Right cardiac atrium (tissue), 5 donors: ENCODE results near the gene ETF1. TPM values are rescaled to one million over a fixed set of nuclear protein-coding genes. Genes with fewer than 3 reads are reported as not detected.
A peak's percentile ranks its signal among the peaks of the same experiment; 100 is the strongest.

Experiments
- ATAC-seq, 2 donors: fragments of 200-7000 bp; cut with Tn5 transposase; one replicate each; pipeline versions ENCODE4 v1.8.0 to v1.9.1; 2020; ENCODE audit warnings: moderate library complexity in 2 of 2, mild to moderate bottlenecking in 1 of 2
- DNase-seq, 3 donors: peaks; one replicate each; pipeline ENCODE4 v3.0.0-alpha.2; 2020
- H3K27ac ChIP-seq: one replicate; pipeline ENCODE4 v1.5.1; 2013; ENCODE audit warnings: mild to moderate bottlenecking, low read length, control low read depth, moderate library complexity
- H3K27me3 ChIP-seq: one replicate; pipeline ENCODE4 v1.6.1; 2013; ENCODE audit not compliant: control insufficient read depth, insufficient read depth
- H3K4me1 ChIP-seq: one replicate; pipeline ENCODE4 v1.6.1; 2013; ENCODE audit warnings: low read length; ENCODE audit not compliant: control insufficient read depth, insufficient read depth
- H3K4me3 ChIP-seq: one replicate; pipeline ENCODE4 v1.5.1; 2013; ENCODE audit warnings: low read length, control low read depth
- H3K9me3 ChIP-seq: one replicate; pipeline ENCODE4 v1.6.1; 2013; ENCODE audit warnings: low read length; ENCODE audit not compliant: control insufficient read depth
- WGBS: extraction: QIAGEN DNeasy Blood & Tissue Kit; methylation state at CpG from one replicate; pipeline ENCODE4 v1.1.7; 2013; 5-methylcytosine and 5-hydroxymethylcytosine counted together
- intact Hi-C, 4 donors: fragments of 100-400 bp; cut with DNase I; formaldehyde crosslinking; loops; one replicate each; pipeline versions ENCODE4 v1.11.0 to v1.14.0; 2022 to 2023
- polyA plus RNA-seq: library from polyadenylated mRNA; stranded (reverse); fragments of 200-250 nt; gene quantifications from one replicate; pipeline ENCODE4 v1.2.3, GENCODE V29; 2013
- total RNA-seq, 4 donors: library from RNA; stranded (reverse); fragmentation: NEBNext Ultra II Directional; extraction: Animal tissue kit (Norgen Biotek cat#: 25700); gene quantifications; one replicate each; pipeline ENCODE4 v1.2.1, GENCODE V29; 2021
- donor health status: healthy with polysubstance abuse.
- donor health status: DM: no; HTN: yes; CAD: no.
- donor health status: DM: no; HTN: no; CAD: no.
- donor health status: DM: no; HTN: yes; CAD: no; lungs with severe emphysema.
- donor health status: DM: yes; HTN: yes; CAD: no.

Gene ETF1
- total and polyA plus RNA-seq, 5 donors = 35.2 to 114 (median 78.4) TPM

GRCh38 chr5:138468133-138468965, 74.7 kb downstream of the ETF1 start:
- H3K27me3 ChIP-seq = no peaks in the 10 kb centered on the region
- no peak overlapping the region for H3K4me3 ChIP-seq
- H3K9me3 ChIP-seq = no peaks in the 10 kb centered on the region
- ATAC-seq (no peak), DNase-seq (no peak)
- 87% methylated on average over 7 of the region's 7 CpGs for WGBS
- intact Hi-C loops = loop anchor here in 2 of 4 donors (5.0 to 10.0 kb wide), 2 partner anchors 34 to 76 kb away; partner anchors contain the start of gene ETF1 (in 1 of the 2)
- H3K27ac ChIP-seq = no peak overlapping the region
- peaks cover under 1% of the 10 kb centered on the region for H3K4me1 ChIP-seq

DNA sequence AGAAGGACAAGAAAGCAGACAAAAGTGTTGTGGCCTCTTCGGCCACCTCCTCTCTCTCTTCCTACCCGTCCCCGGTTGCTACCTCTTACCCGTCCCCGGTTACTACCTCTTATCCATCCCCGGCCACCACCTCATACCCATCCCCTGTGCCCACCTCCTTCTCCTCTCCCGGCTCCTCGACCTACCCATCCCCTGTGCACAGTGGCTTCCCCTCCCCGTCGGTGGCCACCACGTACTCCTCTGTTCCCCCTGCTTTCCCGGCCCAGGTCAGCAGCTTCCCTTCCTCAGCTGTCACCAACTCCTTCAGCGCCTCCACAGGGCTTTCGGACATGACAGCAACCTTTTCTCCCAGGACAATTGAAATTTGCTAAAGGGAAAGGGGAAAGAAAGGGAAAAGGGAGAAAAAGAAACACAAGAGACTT, 75.3 kb downstream of the ETF1 start:
- Histone ChIP-seq H3K27ac (no peak overlapping the region), H3K9me3 (no peaks in the 10 kb centered on the region), H3K4me1 (peaks cover 2% of the 10 kb centered on the region), H3K27me3 (no peaks in the 10 kb centered on the region), H3K4me3 (no peak overlapping the region)
- intact Hi-C loops = loop anchor here in 2 of 4 donors (5.0 to 10.0 kb wide), 2 partner anchors 35 to 77 kb away; partner anchors contain the start of gene ETF1 (in 1 of the 2)
- 76% methylated on average over 14 of the region's 14 CpGs for WGBS
- DNase-seq (no peak), ATAC-seq (no peak)

DNA sequence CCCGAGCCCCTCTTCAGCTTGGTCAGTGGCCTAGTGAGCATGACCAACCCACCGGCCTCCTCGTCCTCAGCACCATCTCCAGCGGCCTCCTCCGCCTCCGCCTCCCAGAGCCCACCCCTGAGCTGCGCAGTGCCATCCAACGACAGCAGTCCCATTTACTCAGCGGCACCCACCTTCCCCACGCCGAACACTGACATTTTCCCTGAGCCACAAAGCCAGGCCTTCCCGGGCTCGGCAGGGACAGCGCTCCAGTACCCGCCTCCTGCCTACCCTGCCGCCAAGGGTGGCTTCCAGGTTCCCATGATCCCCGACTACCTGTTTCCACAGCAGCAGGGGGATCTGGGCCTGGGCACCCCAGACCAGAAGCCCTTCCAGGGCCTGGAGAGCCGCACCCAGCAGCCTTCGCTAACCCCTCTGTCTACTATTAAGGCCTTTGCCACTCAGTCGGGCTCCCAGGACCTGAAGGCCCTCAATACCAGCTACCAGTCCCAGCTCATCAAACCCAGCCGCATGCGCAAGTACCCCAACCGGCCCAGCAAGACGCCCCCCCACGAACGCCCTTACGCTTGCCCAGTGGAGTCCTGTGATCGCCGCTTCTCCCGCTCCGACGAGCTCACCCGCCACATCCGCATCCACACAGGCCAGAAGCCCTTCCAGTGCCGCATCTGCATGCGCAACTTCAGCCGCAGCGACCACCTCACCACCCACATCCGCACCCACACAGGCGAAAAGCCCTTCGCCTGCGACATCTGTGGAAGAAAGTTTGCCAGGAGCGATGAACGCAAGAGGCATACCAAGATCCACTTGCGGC, 75.9 kb downstream of the ETF1 start:
- H3K27ac ChIP-seq = no peak overlapping the region
- DNase-seq (peak in 1 of 3 donors; percentile 72), ATAC-seq (no peak)
- H3K27me3 ChIP-seq = no peaks in the 10 kb centered on the region
- H3K9me3 ChIP-seq = no peaks in the 10 kb centered on the region
- H3K4me3 ChIP-seq = no peak overlapping the region
- WGBS = 83% methylated on average over 45 of the region's 45 CpGs
- H3K4me1 ChIP-seq = peaks cover 2% of the 10 kb centered on the region
- intact Hi-C loops = loop anchor here in 2 of 4 donors (5.0 to 10.0 kb wide), 2 partner anchors 35 to 78 kb away; partner anchors contain the start of gene ETF1 (in 1 of the 2)

DNA sequence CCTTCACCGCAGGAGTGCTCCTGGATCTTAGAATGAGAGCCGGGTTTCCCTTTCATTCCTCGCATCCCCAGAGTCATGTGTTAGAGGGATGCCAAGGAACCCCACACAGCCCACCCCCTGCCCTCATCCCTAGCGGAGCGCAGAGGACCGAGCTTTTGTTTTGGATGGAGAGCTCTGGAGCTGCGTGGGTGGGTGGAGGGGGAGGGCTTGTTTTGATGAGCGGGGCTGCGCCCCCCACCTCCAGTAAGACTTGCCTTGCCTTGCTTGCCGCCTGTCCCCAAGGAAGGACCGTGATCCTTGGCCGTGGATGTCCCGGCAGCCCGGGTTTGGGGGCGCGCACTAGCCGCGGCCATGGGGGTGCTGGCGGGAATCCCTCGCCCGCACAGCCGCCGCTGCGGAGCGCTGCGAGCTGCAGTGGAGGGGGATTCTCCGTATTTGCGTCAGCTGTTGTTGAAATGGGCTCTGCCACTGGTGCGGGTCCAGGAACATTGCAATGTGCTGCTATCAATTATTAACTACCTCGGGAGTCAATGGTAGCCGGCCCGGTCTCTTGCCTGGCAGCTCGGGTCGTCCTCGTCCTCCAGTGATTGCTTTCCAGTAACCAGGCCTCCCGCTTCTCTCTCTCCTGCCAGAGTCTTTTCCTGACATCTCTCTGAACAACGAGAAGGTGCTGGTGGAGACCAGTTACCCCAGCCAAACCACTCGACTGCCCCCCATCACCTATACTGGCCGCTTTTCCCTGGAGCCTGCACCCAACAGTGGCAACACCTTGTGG, 76.7 kb downstream of the ETF1 start:
- H3K27ac ChIP-seq = no peak overlapping the region
- 13% methylated on average over 39 of the region's 39 CpGs for WGBS
- intact Hi-C loops = loop anchor here in 2 of 4 donors (5.0 to 10.0 kb wide), 2 partner anchors 36 to 78 kb away; partner anchors contain the start of gene ETF1 (in 1 of the 2)
- no peaks in the 10 kb centered on the region for H3K27me3 ChIP-seq
- no peak for ATAC-seq
- peak in 2 of 3 donors; percentile 66 to 68 for DNase-seq
- H3K4me3 ChIP-seq = peak overlapping the region; percentile 85
- peaks cover 2% of the 10 kb centered on the region for H3K4me1 ChIP-seq
- no peaks in the 10 kb centered on the region for H3K9me3 ChIP-seq

DNA sequence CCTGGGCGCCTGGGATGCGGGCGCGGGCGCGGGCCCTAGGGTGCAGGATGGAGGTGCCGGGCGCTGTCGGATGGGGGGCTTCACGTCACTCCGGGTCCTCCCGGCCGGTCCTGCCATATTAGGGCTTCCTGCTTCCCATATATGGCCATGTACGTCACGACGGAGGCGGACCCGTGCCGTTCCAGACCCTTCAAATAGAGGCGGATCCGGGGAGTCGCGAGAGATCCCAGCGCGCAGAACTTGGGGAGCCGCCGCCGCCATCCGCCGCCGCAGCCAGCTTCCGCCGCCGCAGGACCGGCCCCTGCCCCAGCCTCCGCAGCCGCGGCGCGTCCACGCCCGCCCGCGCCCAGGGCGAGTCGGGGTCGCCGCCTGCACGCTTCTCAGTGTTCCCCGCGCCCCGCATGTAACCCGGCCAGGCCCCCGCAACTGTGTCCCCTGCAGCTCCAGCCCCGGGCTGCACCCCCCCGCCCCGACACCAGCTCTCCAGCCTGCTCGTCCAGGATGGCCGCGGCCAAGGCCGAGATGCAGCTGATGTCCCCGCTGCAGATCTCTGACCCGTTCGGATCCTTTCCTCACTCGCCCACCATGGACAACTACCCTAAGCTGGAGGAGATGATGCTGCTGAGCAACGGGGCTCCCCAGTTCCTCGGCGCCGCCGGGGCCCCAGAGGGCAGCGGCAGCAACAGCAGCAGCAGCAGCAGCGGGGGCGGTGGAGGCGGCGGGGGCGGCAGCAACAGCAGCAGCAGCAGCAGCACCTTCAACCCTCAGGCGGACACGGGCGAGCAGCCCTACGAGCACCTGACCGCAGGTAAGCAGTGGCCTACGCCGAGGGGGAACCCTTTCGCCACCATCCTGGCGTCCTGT, 77.5 kb downstream of the ETF1 start, which contains the start of gene EGR1:
Gene EGR1, plus strand, starts transcription at position 219 of the 864 bp plus-strand sequence. Its CDS starts 283 bp downstream, at position 502.
- DNase-seq (peak; percentile 95 to 98 (median 97)), ATAC-seq (peak; percentile 73 to 80)
- Histone ChIP-seq H3K9me3 (no peaks in the 10 kb centered on the region), H3K27me3 (no peaks in the 10 kb centered on the region), H3K27ac (peak within 1 kb of the TSS; percentile 97), H3K4me1 (peaks cover 2% of the 10 kb centered on the region), H3K4me3 (peak within 1 kb of the TSS; percentile 85)
- under 1% methylated on average over 85 of the region's 85 CpGs for WGBS
- intact Hi-C loops = loop anchor here in 2 of 4 donors (5.0 to 10.0 kb wide), 2 partner anchors 37 to 79 kb away; partner anchors contain the start of gene ETF1 (in 1 of the 2)

DNA sequence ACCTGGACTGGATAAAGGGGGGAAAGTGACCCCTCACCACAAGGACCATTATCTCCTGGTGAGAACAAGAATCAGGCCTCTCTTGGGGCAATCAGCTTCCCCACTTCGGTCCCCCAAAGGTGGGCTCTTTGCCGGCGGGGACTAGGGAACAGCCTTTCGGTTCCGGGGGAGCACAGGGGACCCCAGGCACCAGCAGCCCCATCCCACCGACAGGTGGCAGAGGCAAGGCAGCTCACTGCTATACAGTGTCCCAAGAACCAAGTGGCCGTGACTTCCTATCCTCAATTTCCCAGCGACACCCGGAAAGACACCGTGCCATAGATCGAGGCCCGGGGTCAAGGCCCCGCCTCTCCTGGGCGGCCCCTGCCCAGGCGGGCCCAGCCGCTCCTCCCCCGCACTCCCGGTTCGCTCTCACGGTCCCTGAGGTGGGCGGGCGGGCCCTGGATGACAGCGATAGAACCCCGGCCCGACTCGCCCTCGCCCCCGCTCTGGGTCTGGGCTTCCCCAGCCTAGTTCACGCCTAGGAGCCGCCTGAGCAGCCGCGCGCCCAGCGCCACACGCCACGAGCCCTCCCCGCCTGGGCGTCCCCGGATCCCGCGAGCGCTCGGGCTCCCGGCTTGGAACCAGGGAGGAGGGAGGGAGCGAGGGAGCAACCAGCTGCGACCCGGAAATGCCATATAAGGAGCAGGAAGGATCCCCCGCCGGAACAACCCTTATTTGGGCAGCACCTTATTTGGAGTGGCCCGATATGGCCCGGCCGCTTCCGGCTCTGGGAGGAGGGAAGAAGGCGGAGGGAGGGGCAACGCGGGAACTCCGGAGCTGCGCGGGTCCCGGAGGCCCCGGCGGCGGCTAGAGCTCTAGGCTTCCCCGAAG, 78.4 kb downstream of the ETF1 start:
- H3K4me3 ChIP-seq = peak overlapping the region; percentile 85
- WGBS = under 1% methylated on average over 64 of the region's 64 CpGs
- intact Hi-C loops = loop anchor here in 2 of 4 donors (5.0 to 10.0 kb wide), 2 partner anchors 38 to 80 kb away; partner anchors contain the start of gene ETF1 (in 1 of the 2)
- H3K27me3 ChIP-seq = no peaks in the 10 kb centered on the region
- H3K4me1 ChIP-seq = peaks cover 2% of the 10 kb centered on the region
- H3K9me3 ChIP-seq = no peaks in the 10 kb centered on the region
- ATAC-seq (peak; percentile 89 to 92), DNase-seq (peak; percentile 96 to 98 (median 97))
- H3K27ac ChIP-seq = peak overlapping the region; percentile 97

GRCh38 chr5:138464008-138464387, 79.0 kb downstream of the ETF1 start:
- ATAC-seq (peak; percentile 81 to 88), DNase-seq (peak; percentile 97 to 99 (median 99))
- Histone ChIP-seq H3K4me3 (peak overlapping the region; percentile 85), H3K27me3 (no peaks in the 10 kb centered on the region), H3K27ac (peak overlapping the region; percentile 97), H3K9me3 (no peaks in the 10 kb centered on the region), H3K4me1 (peaks cover 2% of the 10 kb centered on the region)
- intact Hi-C loops = loop anchor here in 1 of 4 donors (10.0 kb wide), 1 partner anchor 81 kb away; the partner anchor contains the start of gene ETF1
- 0% methylated on average over 34 of the region's 34 CpGs for whole genome bisulfite sequencing

DNA sequence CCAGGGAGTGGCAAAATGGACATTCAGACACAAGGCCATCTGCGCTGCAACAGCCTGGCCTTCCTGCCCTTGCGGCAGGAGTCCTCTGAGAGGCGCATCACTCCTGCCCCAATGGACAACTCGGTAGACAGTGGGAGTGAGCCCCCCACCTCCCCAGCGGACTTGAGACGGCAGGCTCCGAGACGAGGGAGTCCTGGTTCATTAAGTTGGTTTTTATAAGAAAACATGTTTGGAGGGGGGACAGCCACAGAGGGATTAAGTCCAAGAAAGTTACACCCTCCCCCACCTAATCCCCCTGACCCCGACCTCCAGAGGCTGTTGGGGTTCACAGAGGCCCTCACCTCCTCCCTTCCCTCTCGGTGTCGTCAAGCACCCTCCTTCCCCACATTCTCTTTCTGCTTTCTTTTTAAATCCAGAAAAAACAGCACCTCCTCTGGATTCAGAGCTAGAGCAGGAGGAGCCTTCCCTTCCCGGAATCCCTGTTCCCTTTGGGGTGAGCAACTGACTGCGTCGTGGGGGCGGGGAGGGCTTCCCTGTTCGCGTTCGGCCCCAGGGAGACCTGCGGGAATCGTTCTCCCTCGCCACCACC, 79.5 kb downstream of the ETF1 start:
- no peaks in the 10 kb centered on the region for H3K27me3 ChIP-seq
- peak overlapping the region; percentile 76 for H3K27ac ChIP-seq
- DNase-seq (peak in 1 of 3 donors; percentile 77), ATAC-seq (no peak)
- H3K9me3 ChIP-seq = no peaks in the 10 kb centered on the region
- peak overlapping the region; percentile 85 for H3K4me3 ChIP-seq
- peaks cover 5% of the 10 kb centered on the region for H3K4me1 ChIP-seq
- intact Hi-C loops = loop anchor here in 1 of 4 donors (10.0 kb wide), 1 partner anchor 81 kb away; the partner anchor contains the start of gene ETF1
- 16% methylated on average over 21 of the region's 21 CpGs for WGBS
